NCI-H2107 (cell line): Measurements from ENCODE around the gene IQCE.

Experiments used
- DNase-seq: peaks from one replicate; lab custom pipeline; 2025; lab: John Stamatoyannopoulos, UW

IQCE gene

DNA sequence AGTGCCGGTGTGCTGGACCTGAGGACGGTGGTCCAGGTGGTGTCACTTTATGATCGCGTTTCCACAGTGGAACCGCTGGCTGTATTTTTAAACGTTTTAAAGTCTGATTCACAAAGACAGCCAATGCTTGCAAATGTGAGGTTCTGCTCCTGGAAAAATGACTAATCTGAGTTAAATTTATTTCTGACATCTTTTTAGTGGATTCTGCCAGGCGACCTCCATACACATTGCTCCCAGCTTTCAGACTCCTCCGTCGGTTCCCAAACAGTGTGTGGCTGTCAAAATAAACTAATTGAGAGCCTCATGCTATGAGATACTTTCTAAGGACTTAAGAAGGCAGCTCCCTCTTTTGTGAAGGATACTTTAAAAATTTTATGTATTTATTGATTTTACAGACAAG is 60.3 kb downstream of the IQCE start:
- DNase-seq, result no peak

GRCh38 chr7:2621061-2621828 is 62.5 kb downstream of the IQCE start:
- DNase-seq, result no peak

GRCh38 chr7:2621948-2622640 is 63.3 kb downstream of the IQCE start:
- no peak for DNase-seq

DNA sequence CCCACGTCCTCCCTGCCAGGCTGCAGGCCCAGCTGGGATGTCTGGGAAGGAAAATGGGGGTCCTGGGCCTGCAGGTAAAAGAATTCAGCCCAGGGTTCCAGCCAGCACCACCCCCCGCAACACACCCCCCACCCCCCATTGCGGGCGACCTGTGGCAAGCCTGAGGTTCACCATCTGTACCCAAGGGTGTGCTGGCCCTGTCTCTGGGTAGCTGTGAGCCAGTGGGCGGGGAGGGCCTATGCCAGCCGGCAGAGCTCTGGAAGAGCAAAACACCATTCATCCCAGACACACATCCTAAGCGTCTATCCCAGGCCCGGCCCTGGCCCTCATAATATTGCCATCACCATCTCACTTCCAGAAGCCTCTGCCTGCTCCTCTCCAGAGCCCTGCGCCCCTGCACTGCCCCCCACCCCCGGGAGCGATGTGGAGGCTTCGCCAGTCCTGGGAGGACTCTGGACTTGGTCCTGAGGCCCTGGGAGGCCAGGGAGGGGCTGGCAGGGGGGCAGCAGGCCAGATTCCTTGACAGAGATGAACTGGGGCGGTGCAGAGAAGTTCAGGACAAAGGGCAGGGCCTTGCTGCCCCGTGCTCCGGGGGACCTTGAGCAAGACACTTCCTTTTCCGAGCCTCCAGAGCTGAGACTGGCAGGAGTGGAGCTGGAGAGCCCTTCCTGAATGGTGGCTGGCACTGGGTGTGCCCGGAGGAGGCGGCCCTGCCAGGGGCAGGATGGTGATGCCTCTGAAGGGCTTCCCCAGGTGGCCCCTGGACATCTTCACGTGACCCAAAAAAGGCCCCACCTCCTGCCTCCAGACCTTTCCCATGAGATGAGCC is 64.3 kb downstream of the IQCE start:
- no peak for DNase-seq

DNA sequence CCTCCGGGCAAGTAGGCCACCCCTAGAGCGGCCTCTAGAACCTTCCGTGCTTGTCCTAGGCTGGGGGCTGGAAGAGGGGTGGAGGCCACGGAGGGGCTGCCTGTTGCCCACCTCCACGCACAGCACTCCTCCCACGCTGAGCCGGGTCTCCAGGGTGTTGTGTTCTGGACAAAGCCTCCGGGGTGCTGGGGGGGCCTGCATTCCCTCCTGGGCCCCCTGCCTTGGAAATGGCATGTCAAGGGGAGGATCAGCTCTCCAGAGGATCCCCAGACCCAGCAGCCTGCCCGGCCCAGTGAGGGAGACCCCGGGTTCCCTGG is 64.9 kb downstream of the IQCE start:
- no peak for DNase-seq

DNA sequence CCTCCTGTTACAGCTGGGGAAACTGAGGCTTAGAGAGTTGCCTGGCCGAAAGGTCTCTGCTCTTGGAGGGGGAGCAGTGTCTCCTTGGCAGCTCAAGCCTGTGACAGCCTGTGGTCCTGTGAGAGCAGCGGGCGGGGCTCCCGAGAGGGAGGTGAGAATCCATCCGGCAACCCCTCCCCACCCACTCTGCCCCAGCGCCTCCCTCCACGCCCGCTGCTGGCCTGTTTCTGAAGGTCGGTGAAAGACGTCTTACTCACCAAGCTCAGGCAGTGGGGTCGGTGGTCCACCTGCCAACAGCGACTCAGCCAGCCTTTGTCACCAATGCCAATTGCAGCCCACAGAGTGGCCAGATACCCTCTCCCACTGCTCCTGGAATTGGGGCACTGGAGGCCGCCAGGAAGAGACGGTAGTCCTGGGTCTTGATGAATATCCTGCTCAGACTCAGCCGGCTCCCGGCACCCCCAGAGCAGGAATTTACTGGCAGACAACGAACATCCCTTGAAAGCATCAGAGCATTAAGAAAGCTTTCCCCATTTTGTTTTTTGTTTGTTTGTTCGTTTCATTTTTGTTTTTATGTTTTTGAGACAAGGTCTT is 65.6 kb downstream of the IQCE start:
- DNase-seq, result no peak

- DNase-seq, result no peak
Measured at GRCh38 chr7:2626498-2627117, 67.8 kb downstream of the IQCE start.

DNA sequence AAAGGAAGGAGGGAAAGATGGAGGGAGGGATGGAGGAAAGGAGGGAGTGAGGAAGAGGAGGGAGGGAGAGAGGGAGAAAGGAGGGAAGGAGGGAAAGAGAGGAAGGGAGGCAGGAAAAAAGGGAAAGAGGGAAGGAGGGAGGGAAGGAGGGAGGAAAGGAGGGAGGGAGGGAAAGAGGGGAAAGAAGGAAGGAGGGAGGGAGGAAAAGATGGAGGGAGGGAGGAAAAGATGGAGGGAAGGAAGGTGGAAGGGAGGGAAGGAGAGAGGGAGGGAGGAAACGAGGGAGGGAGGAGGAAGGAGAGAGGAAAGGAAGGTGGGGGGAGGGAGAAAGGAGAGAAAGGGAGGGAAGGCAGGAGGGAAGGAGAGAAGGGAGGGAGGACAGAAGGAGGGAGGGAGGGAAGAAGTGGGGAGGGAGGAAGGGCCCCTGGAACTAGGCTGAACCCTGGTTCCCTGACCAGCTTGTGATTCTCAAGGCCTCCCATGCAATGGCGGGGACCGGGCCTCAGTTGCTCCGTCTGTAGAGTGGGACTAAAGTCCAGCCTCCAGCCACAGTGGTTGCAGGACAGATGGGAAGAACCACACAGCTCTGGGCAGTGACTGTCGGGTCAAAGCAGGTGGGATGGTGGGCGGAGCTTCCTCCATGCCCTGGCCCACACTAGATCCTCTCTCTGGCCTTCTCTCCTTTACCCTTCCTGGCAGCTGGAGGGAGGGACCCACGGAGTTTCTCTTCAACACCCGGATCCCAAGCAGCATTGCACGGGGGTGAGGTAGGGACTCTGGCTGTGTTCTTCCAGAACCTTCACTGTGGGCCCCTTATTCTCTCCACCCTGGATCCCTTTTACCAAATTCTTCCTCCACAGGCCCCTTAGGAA is 68.7 kb downstream of the IQCE start:
- DNase-seq, result no peak

GRCh38 chr7:2628130-2628482 is 69.3 kb downstream of the IQCE start:
- DNase-seq, result no peak

- no peak for DNase-seq
Measured at GRCh38 chr7:2628891-2629290, 70.1 kb downstream of the IQCE start.

GRCh38 chr7:2629746-2630681 is 71.2 kb downstream of the IQCE start:
- no peak for DNase-seq

- no peak for DNase-seq
Measured at GRCh38 chr7:2631946-2632732, 73.4 kb downstream of the IQCE start, which contains the start of gene TTYH3. TTYH3 (plus strand) TSS chr7:2631986; CDS start chr7:2632156, 170 bp downstream.

- peak; percentile 77 for DNase-seq
Measured at GRCh38 chr7:2632733-2633537, 74.2 kb downstream of the IQCE start.

DNA sequence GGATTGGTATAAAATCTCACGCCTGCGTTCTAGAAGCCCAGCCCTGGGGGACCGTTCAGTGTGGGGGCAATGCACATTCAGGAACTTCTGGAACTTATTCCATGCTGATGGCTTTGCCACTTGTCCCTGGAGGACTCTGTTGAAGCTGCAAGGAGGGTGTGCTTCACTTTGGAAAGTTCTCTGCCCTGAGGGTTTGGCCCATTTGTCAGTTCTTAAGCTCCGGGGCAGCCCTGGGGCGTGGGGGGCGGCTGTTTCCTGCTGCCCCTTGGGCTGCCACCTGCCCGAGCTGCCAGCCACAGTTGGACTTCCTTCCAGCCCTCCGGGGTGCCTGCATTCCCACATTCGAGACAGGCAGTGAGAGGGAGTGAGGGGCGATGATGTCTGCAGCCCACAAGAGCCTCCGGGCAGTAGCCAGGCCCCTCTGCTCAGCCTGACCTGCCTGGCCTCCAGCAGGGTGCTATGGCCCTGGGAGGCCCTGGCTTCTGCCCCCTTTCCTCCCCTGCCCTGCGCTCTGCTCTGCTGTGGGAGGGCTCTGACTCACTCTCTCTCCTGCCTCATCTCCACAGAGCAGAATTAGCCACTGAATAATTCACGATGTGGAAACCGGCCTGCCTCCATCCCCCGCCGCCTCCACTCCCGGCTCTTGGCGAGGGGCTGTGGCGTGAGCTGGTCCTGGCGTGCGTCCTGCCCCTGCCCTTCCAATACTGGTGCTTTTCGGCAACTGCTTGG is 74.9 kb downstream of the IQCE start:
- no peak for DNase-seq

DNA sequence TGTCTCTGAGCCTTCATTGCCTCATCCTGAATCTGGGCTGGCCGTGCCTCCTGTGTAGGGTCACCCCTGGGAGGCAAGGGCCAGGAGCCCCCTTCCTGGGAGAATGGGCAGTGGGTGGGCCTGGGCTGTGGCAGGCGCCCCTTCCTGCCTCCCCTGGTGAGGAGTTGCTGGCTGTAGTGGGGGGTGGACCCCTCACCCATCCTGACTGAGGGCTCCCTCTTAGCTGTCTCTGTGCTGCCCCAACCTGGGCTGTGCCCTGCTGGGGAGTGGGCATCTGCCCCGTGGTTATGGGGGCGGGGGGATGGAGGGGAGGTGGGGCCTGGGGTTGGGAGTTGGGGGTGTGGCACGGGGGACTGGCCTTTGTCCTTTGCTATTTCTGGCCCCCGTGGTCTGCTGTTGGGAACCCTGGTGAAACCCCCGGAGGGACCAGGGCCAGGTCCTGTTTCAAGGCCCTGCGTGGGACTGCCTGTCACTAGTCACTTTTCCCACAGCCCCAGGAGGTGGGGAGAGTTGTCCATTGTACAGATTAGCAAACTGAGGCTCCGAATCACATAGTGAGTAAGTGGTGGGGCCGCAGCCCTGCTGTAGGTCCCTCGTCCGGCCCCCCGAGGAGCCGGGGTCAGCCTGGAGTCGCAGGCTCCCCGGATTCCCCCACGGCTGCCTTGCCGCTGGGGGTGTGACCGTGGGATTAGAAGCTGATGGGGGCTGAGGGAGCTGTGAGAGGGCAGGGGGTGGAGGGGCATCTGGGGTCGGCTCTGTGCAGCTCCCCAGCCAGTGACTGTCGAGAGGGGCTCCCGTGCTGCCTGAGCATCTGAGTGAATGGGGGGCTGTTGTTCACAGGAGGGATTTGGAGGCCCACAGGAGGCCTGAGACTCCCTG is 75.7 kb downstream of the IQCE start:
- no peak for DNase-seq

- no peak for DNase-seq
Measured at GRCh38 chr7:2635148-2635668, 76.4 kb downstream of the IQCE start.
